ENCODE measurements around the gene TBX4.

The TBX4 gene

DNA sequence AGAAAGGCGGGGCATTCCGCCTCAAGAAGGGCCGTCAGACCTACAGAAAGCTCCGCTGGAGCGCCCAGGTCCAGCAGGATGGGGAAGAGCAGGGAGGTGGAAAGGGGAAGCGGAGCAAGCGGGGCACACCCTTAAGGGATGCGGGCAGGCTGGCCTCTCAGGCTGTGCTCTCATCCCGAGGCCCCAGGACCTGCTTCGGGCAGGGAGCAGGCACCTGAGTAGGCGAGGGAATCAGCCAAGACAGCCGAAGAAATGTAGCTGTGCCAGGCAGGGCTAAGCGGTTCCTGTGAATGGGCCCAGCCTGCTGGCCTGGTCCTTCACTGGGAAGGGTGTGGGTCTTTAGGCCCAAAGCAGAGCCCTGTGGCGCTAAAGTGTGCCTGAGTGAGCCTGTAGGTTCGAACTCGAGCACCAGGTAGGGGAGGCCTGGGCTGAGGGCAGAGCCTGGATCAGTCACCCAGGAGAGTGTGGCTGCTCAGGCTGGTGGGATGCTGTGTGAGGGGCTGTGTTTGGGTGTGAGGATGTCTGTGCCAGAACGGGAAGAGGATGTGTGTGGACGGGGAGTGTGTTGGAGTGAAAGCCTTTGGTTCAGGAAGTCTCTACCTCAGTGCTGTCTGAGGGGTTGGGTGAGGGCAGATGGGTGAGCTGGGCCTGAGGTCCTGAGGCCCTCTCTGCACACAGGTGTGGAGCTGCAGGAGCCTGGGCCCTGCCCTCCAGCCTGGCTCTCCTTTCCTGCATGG, 3.3 kb downstream of the TBX4 start:
- no peak for DNase-seq

- no peak for DNase-seq
Measured at GRCh38 chr17:61456061-61456681, 3.9 kb downstream of the TBX4 start.

GRCh38 chr17:61456688-61457225, 4.5 kb downstream of the TBX4 start:
- DNase-seq = no peak

DNA sequence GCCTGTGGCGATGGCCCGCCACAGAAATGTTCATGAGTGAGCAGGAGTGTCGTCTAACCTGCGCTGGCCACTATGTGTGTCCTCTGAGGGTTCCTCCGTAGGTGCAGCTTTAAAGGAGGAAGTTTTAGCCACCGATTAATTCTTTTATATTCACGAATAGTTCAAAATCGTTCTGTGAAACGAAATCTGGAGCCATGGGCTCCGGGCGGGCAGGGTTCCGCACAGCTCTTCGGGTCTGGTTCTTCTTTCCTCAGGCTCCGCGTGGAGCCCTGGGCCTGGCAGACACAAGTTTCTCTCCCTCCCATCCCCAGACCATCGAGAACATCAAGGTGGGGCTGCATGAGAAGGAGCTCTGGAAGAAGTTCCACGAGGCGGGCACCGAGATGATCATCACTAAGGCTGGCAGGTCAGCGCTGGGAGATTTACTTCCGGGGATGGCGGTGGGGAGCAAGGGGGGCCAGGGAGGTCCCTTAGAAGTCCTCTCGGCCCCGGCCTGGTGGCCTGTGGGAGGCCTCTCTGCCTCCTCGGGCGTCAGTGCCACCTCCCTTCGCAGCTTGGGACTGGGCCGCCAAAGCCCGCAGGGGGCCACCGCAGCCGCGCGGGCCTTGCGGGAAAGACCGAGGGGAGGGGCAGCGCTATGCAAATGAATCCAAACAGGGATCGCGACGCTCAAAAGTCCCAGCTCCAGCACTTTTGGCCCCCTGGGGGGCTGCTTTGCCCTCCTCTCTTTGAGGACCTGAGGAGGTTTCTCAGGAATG, 5.2 kb downstream of the TBX4 start:
- DNase-seq = no peak

- DNase-seq = no peak
Measured at GRCh38 chr17:61458000-61458399, 5.8 kb downstream of the TBX4 start.

- DNase-seq = no peak
Measured at GRCh38 chr17:61458421-61459141, 6.4 kb downstream of the TBX4 start.

- DNase-seq = no peak
Measured at GRCh38 chr17:61459142-61459809, 7.1 kb downstream of the TBX4 start.

DNA sequence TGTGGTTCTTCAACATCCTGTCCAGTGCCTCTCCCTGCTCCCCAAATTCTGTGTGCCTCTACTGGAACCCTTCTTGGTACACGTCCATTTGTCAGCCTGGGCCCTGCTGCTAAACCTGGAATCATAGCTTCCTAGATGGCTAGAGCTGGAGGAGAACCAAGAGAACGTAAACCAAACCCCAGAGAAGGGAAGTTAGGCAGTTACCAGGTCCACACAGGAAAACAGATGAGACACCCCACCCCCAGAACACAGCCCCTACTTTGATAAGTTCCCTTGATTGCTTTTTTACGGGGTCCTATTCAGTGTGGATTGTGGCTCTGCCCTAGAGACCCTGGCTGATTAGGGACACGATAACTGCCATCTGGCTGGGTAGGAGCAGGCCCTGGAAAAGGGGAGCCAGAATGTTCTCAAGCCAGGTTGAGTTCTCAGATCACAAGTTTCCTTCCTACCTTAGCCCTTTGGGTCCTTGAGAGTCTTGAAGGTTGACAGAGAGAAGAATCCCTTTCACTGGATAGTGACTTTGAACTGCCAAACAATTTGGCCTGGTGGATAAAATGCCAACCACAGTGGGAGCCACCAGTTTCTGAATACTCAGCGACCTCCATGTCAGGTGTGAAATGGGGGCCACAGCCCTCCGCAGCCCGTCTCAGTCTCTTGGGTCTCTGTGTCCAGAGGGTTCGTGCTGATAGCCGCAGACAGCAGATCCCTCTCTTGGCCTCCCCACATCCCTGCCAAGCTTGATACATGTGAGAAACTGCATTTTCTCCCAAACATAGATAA, 7.9 kb downstream of the TBX4 start:
- no peak for DNase-seq

- no peak for DNase-seq
Measured at GRCh38 chr17:61460796-61461585, 8.8 kb downstream of the TBX4 start.

- DNase-seq = no peak
Measured at GRCh38 chr17:61461586-61461966, 9.4 kb downstream of the TBX4 start.

DNA sequence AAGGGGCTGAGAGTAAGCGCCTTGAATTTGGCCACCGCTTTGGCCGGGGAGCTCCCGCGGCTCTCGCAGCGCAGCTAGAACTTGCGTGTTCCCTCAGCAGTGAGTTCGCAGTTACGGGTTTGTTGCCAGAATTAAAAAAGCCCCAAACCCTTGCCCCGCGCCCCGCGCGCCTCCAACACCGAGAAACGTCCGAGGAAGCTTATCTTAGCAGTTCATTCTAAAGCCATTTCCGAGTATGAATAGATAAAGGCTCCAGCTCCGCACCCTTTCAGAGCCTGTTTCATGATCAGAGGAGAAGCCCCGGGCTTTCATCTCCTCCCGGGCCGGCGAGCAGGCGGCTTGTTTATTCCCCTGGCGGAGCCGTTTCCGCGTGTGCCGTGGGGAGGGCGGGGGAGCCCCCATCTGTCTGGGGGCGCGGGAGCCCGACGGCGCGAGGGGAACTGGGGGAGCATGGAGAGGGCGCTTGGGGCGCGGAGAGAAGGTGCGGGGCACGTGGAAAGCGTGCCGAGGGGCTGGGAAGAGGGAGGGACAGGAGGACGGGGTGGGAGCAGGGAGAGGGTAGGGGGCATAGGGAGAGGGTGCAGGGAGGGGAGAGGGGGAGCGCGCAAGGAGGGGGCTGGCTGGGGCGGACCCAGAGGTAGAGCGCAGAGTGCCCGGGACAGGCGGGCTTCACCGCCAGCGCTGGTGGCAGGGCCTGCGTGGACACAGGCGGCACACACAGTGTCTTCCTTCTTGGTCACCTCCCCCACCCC, 9.9 kb downstream of the TBX4 start:
- no peak for DNase-seq

DNA sequence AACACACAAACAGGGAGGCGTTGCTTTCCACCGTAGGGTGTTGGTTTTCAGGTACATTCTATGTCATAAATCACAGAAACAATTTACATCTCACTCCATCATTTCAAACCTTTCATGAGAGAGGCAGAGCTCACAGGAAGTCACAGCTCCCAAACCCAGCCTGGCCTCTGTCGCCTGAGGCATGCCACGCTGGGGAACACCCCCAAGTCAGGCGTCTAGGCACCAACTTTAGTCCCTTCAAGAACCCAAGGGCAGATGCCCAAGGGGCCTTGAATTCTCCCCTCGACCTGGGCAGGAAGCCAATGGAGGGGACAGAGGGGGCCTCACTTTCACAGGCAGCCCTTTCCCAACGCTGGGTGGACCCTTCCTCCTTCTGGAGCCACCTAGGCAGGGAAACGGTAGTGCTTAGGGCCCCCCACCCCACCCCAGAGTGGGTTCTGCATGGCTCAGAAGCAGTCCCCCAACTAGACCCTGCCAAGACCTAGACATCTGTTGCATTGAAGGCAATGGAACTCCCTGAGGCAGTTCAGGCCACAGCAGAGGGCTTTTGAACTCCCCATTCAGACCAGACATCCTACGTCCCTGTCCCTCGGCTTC, 10.6 kb downstream of the TBX4 start:
- no peak for DNase-seq

- DNase-seq = no peak
Measured at GRCh38 chr17:61463316-61464129, 11.3 kb downstream of the TBX4 start.

DNA sequence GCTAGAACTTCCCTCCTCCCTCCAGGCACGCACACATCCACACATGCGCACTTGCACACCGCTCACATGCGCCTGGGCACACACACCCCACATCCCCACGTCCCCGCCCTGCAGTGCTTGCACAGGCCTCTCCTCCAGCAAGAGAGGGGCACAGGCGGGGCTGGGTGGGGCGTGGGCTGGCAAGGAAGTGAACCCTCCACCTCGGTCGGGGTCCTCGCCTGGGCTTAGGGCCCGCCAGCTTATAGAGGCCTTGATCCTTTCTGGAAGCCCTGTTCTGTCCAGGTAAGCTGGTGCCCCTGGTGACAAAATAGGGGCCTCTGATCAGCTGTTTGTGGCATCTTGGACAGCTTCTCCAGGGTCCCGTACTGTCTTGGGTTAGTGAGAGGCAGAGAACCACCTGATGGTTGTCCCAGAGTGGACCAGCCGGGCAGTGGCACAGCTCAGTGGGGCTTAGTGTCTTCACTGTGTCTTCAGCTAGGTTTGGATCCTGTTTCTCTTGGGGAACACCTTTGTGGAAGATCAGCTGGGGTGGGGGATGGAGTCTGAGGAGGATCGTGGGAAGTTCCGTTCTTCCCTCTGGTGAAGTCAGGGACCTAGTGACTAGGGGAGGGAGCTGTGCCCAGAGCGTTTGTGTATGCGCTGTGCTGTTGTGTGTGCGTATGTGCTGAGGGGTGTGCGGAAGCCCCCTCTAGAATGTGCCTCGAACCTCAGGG, 12.1 kb downstream of the TBX4 start:
- no peak for DNase-seq

DNA sequence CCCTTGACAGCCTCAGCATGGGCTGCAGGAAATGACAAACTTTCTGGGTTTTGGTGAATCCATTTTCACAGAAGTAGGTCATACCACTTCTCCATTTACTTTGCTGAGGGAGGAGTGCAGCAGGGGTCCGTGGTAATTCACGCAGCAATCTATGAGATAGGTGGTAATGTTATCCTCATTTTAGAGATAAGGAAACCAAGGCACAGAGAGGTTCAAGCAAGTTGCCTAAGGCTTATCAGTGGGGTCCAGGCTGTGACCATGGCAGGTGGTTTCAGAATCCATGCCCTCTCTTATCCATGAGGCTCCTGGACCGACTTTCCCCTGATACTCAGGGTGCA, 12.6 kb downstream of the TBX4 start:
- DNase-seq = no peak

GRCh38 chr17:61465550-61466237, 13.5 kb downstream of the TBX4 start:
- no peak for DNase-seq

DNA sequence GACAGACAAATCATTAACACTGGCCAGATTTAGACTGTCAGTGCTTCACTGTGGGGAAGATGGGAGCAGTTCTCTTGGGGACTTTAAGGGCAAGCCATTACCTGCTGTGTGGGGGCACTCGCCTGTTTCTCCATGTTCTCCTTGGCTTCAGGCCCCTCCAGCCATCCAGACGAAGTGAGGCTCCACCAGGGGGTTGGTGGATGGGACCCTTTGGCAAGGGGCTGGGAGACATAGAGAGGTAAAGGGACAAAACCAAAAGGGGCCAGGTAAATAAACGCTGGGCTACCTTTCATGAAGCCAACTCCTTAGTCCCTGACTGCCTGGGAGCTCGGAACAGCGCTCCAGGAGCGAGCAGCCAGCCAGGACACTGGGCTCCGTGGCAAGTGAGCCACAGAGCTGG, 14.0 kb downstream of the TBX4 start:
- no peak for DNase-seq

Data from RPMI8226 (cell line).